ENCODE results near the gene HLA-DQA1. TPM values are rescaled to one million over a fixed set of nuclear protein-coding genes. Genes with fewer than 3 reads are reported as not detected.

HLA-DQA1 gene
- total RNA-seq, 1 experiment from 2014 or later: not detected

- peaks cover 13% of the 10 kb centered on the region for H3K36me3 Mint-ChIP-seq (ENCODE audit: insufficient read depth, unreplicated experiment)
- CTCF ChIA-PET: no interaction called here
- H3K4me3 Mint-ChIP-seq (ENCODE audit: unreplicated experiment): no peak overlapping the region
- intact Hi-C loops (cut with micrococcal nuclease): no loop called here
- no peak for DNase-seq (ENCODE audit: unreplicated experiment)
- H3K27me3 Mint-ChIP-seq (ENCODE audit: insufficient read depth, unreplicated experiment): peaks cover 52% of the 10 kb centered on the region
- BruUV-seq (replicated peaks): no TSS peak
- POLR2A ChIA-PET: no interaction called here
- H3K4me1 Mint-ChIP-seq (ENCODE audit: insufficient read depth, unreplicated experiment): no peaks in the 10 kb centered on the region
- no peak overlapping the region for H3K27ac Mint-ChIP-seq (ENCODE audit: low read depth, unreplicated experiment)
- H3K9me3 Mint-ChIP-seq (ENCODE audit: unreplicated experiment): no peaks in the 10 kb centered on the region
- no peak for TF ChIP-seq CTCF (IDR thresholded peaks at IDR 0.05; ENCODE audit: unreplicated experiment)
These were observed 22.7 kb upstream of the HLA-DQA1 start for GRCh38 chr6:32614366-32615081.

- Mint-ChIP-seq H3K4me1 (ENCODE audit: insufficient read depth, unreplicated experiment) (no peaks in the 10 kb centered on the region), H3K36me3 (ENCODE audit: insufficient read depth, unreplicated experiment) (peaks cover 13% of the 10 kb centered on the region), H3K9me3 (ENCODE audit: unreplicated experiment) (no peaks in the 10 kb centered on the region), H3K4me3 (ENCODE audit: unreplicated experiment) (no peak overlapping the region), H3K27me3 (ENCODE audit: insufficient read depth, unreplicated experiment) (peaks cover 52% of the 10 kb centered on the region), H3K27ac (ENCODE audit: low read depth, unreplicated experiment) (no peak overlapping the region)
- POLR2A ChIA-PET: no interaction called here
- TF ChIP-seq CTCF (IDR thresholded peaks at IDR 0.05; ENCODE audit: unreplicated experiment): no peak
- intact Hi-C loops (cut with micrococcal nuclease): no loop called here
- CTCF ChIA-PET: no interaction called here
- BruUV-seq (replicated peaks): no TSS peak
- DNase-seq (ENCODE audit: unreplicated experiment): no peak
These were observed 21.2 kb upstream of the HLA-DQA1 start for GRCh38 chr6:32615885-32616532.

GRCh38 chr6:32617751-32618150, 19.5 kb upstream of the HLA-DQA1 start:
- H3K4me1 Mint-ChIP-seq (ENCODE audit: insufficient read depth, unreplicated experiment): peaks cover 2% of the 10 kb centered on the region
- POLR2A ChIA-PET: no interaction called here
- TF ChIP-seq CTCF (IDR thresholded peaks at IDR 0.05; ENCODE audit: unreplicated experiment): no peak
- peaks cover 41% of the 10 kb centered on the region for H3K27me3 Mint-ChIP-seq (ENCODE audit: insufficient read depth, unreplicated experiment)
- H3K4me3 Mint-ChIP-seq (ENCODE audit: unreplicated experiment): no peak overlapping the region
- intact Hi-C loops (cut with micrococcal nuclease): no loop called here
- no peak for DNase-seq (ENCODE audit: unreplicated experiment)
- CTCF ChIA-PET: interaction anchor here (0.6 kb wide), 1 partner anchor 197 kb away, joined by 3 read pairs; no protein-coding TSS in a partner anchor
- no peak overlapping the region for H3K27ac Mint-ChIP-seq (ENCODE audit: low read depth, unreplicated experiment)
- peaks cover 13% of the 10 kb centered on the region for H3K36me3 Mint-ChIP-seq (ENCODE audit: insufficient read depth, unreplicated experiment)
- H3K9me3 Mint-ChIP-seq (ENCODE audit: unreplicated experiment): no peaks in the 10 kb centered on the region
- no TSS peak for BruUV-seq (replicated peaks)

- no TSS peak for BruUV-seq (replicated peaks)
These were observed 15.8 kb upstream of the HLA-DQA1 start for GRCh38 chr6:32621372-32621771.

More at GRCh38 chr6:32621372-32621771, 15.8 kb upstream of the HLA-DQA1 start:
- H3K4me3 Mint-ChIP-seq (ENCODE audit: unreplicated experiment): no peak overlapping the region
- intact Hi-C loops (cut with micrococcal nuclease): loop anchor here (5.0 to 10.0 kb wide), 2 partner anchors 63 to 189 kb away; no protein-coding TSS in a partner anchor
- H3K36me3 Mint-ChIP-seq (ENCODE audit: insufficient read depth, unreplicated experiment): peaks cover 6% of the 10 kb centered on the region
- H3K4me1 Mint-ChIP-seq (ENCODE audit: insufficient read depth, unreplicated experiment): peaks cover 7% of the 10 kb centered on the region
- POLR2A ChIA-PET: no interaction called here
- TF ChIP-seq CTCF (IDR thresholded peaks at IDR 0.05; ENCODE audit: unreplicated experiment): no peak
- no peak overlapping the region for H3K27ac Mint-ChIP-seq (ENCODE audit: low read depth, unreplicated experiment)
- peaks cover 22% of the 10 kb centered on the region for H3K27me3 Mint-ChIP-seq (ENCODE audit: insufficient read depth, unreplicated experiment)
- H3K9me3 Mint-ChIP-seq (ENCODE audit: unreplicated experiment): no peaks in the 10 kb centered on the region
- CTCF ChIA-PET: no interaction called here
- no peak for DNase-seq (ENCODE audit: unreplicated experiment)
